GM18507 (cell line): Measurements from ENCODE around the gene ANXA3.
A peak's percentile ranks its signal among the peaks of the same experiment; 100 is the strongest.

ENCODE experiments used
- DNase-seq: peaks from one replicate; pipeline ENCODE4 v3.0.0; 2011; ENCODE audit warnings: low read depth; ENCODE audit not compliant: insufficient read length; ENCODE audit errors: extremely low spot score
- FAIRE-seq: peaks from 2 replicates; lab custom pipeline; 2011; peaks lifted over from hg19 to GRCh38; lab: Jason Lieb, UNC

ANXA3 gene

GRCh38 chr4:78603384-78603783, 51.8 kb downstream of the ANXA3 start:
- FAIRE-seq (no peak), DNase-seq (no peak)

GRCh38 chr4:78604988-78605387, 53.4 kb downstream of the ANXA3 start:
- FAIRE-seq (no peak), DNase-seq (no peak)

GRCh38 chr4:78606035-78606434, 54.5 kb downstream of the ANXA3 start:
- no peak for FAIRE-seq

GRCh38 chr4:78606530-78607095, 55.0 kb downstream of the ANXA3 start:
- no peak for DNase-seq
- no peak for FAIRE-seq

More at GRCh38 chr4:78606035-78606434, 54.5 kb downstream of the ANXA3 start:
- no peak for DNase-seq

GRCh38 chr4:78608684-78609083, 57.1 kb downstream of the ANXA3 start:
- FAIRE-seq (no peak), DNase-seq (no peak)

GRCh38 chr4:78609580-78609979, 58.0 kb downstream of the ANXA3 start:
- DNase-seq (no peak), FAIRE-seq (no peak)

GRCh38 chr4:78610546-78611214, 59.1 kb downstream of the ANXA3 start:
- DNase-seq, result no peak
- peak; percentile 78 for FAIRE-seq

- DNase-seq, result no peak
- no peak for FAIRE-seq
Measured at GRCh38 chr4:78611215-78611558, 59.6 kb downstream of the ANXA3 start.

GRCh38 chr4:78612398-78613178, 61.0 kb downstream of the ANXA3 start:
- FAIRE-seq (peak; percentile 90), DNase-seq (no peak)

- DNase-seq (no peak), FAIRE-seq (peak; percentile 93)
Measured at GRCh38 chr4:78613522-78614321, 62.2 kb downstream of the ANXA3 start.

- FAIRE-seq (no peak), DNase-seq (no peak)
Measured at GRCh38 chr4:78616046-78616498, 64.5 kb downstream of the ANXA3 start.

- DNase-seq, result no peak
- no peak for FAIRE-seq
Measured at GRCh38 chr4:78618436-78618835, 66.9 kb downstream of the ANXA3 start.

- FAIRE-seq, result no peak
- no peak for DNase-seq
Measured at GRCh38 chr4:78621395-78621794, 69.8 kb downstream of the ANXA3 start.

GRCh38 chr4:78622253-78622979, 70.8 kb downstream of the ANXA3 start:
- FAIRE-seq, result no peak

GRCh38 chr4:78624048-78624447, 72.5 kb downstream of the ANXA3 start:
- no peak for DNase-seq
- FAIRE-seq, result no peak

More at GRCh38 chr4:78622253-78622979, 70.8 kb downstream of the ANXA3 start:
- no peak for DNase-seq

- FAIRE-seq (peak; percentile 71), DNase-seq (no peak)
Measured at GRCh38 chr4:78625073-78625472, 73.5 kb downstream of the ANXA3 start.

- FAIRE-seq, result peak; percentile 67
- DNase-seq, result no peak
Measured at GRCh38 chr4:78627046-78627965, 75.7 kb downstream of the ANXA3 start.

- FAIRE-seq, result no peak
- no peak for DNase-seq
Measured at GRCh38 chr4:78627966-78628678, 76.6 kb downstream of the ANXA3 start.
